Ishikawa (cell line): ENCODE measurements around the gene METTL9.

Experiments used
- CEBPB ChIP-seq: IDR thresholded peaks from 2 replicates; pipeline ENCODE4 v1.6.1; 2012
- CREB1 ChIP-seq: IDR thresholded peaks from 2 replicates; pipeline ENCODE4 v1.6.1; 2012; ENCODE audit warnings: low read depth
- EGR1 ChIP-seq: IDR thresholded peaks from 2 replicates; pipeline ENCODE4 v1.6.1; 2012
- EP300 ChIP-seq: IDR thresholded peaks from 2 replicates; pipeline ENCODE4 v1.6.1; 2012; ENCODE audit warnings: borderline replicate concordance
- FOXM1 ChIP-seq: IDR thresholded peaks from 2 replicates; pipeline ENCODE4 v1.6.1; 2012; ENCODE audit warnings: low read depth, borderline replicate concordance
- NFIC ChIP-seq: IDR thresholded peaks from 2 replicates; pipeline ENCODE4 v1.6.1; 2012
- RAD21 ChIP-seq: IDR thresholded peaks from 2 replicates; pipeline ENCODE4 v1.6.1; 2012; ENCODE audit warnings: low read depth
- TAF1 ChIP-seq: IDR thresholded peaks from 2 replicates; pipeline ENCODE4 v1.6.1; 2012; ENCODE audit warnings: low read depth, mild to moderate bottlenecking
- TCF12 ChIP-seq: IDR thresholded peaks from 2 replicates; pipeline ENCODE4 v1.6.1; 2012; ENCODE audit warnings: low read depth
- TEAD4 ChIP-seq: IDR thresholded peaks from 2 replicates; pipeline ENCODE4 v1.6.1; 2012
- YY1 ChIP-seq: IDR thresholded peaks from 2 replicates; pipeline ENCODE4 v1.6.1; 2012; ENCODE audit warnings: low read depth
- ZBTB7A ChIP-seq: IDR thresholded peaks from 2 replicates; pipeline ENCODE4 v1.6.1; 2012; ENCODE audit warnings: low read depth
- TF ChIP-seq, protein P1 (sequence below): IDR thresholded peaks from 2 replicates; pipeline ENCODE4 v1.6.1; 2012
- TF ChIP-seq, protein P2 (sequence below): IDR thresholded peaks from 2 replicates; pipeline ENCODE4 v1.6.1; 2012
- TF ChIP-seq, protein P3 (sequence below): IDR thresholded peaks from 2 replicates; pipeline ENCODE4 v1.6.1; 2012; ENCODE audit warnings: low read depth, mild to moderate bottlenecking

Gene METTL9

DNA sequence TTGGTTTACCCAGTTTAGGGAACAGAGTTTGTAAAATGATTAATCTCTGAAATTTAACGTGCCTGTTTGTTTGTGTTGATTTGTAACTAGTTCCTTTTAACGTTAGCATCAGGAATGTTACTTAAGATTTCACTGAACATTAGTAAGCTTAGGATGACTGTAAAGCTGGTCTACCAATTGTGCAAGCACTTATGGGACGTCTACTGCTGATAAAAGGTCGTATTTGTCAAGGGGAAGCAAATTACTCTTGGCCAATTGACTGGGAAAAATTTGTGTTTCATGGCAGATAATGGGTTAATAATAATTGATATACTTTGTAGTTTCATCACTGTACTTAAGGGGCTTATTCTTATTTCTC, 11.8 kb downstream of the METTL9 start:
- no peak for TF ChIP-seq YY1
- no peak for TF ChIP-seq CEBPB
- TF ChIP-seq, protein P1, sequence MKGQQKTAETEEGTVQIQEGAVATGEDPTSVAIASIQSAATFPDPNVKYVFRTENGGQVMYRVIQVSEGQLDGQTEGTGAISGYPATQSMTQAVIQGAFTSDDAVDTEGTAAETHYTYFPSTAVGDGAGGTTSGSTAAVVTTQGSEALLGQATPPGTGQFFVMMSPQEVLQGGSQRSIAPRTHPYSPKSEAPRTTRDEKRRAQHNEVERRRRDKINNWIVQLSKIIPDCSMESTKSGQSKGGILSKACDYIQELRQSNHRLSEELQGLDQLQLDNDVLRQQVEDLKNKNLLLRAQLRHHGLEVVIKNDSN: no peak
- no peak for TF ChIP-seq EGR1
- TF ChIP-seq EP300: no peak
- no peak for TF ChIP-seq NFIC

DNA sequence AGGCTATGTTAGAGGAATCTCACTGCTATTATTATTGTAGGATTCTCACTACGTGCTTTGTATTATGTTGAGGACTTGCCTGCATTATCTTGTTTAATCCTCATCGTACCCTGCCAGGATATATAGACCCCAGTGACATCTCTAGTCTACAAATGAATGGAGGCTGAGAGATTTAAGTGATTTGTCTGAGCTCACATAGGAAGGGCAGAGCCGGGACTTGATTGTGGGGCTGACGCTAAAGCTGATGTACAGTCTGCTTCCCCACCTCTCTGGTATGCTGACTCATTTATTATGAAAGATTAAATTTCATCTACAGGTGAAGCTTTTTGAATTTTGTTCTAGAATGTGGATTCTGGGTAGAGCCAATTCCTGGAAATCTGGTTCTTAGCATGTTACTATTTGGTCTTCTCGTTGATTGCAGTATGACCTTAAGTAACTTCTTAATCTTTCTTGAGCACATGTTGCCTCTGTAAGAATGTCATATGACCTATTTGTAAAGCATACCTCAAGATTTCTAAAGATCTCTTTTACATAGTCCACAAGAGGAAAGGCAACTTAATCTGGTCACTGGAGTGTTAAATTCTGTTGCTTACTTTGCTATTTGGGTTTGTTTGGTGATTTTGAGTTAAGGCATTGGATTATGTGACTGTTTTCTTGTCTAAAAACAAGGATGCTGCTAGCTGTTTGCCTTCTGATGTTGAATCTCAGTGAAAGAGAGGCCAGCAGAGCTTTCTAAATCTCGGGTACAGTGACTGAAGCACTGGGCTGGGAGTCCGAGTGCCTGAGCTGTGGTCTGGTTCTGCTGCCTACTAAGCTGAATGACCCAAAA, 12.4 kb downstream of the METTL9 start:
- TF ChIP-seq CREB1 (no peak), TEAD4 (no peak), TAF1 (no peak), FOXM1 (no peak), NFIC (no peak), YY1 (no peak), TCF12 (no peak), RAD21 (no peak), EGR1 (no peak)
- TF ChIP-seq, protein P1: no peak
- TF ChIP-seq, protein P2, sequence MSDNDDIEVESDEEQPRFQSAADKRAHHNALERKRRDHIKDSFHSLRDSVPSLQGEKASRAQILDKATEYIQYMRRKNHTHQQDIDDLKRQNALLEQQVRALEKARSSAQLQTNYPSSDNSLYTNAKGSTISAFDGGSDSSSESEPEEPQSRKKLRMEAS: no peak
- TF ChIP-seq, protein P3, sequence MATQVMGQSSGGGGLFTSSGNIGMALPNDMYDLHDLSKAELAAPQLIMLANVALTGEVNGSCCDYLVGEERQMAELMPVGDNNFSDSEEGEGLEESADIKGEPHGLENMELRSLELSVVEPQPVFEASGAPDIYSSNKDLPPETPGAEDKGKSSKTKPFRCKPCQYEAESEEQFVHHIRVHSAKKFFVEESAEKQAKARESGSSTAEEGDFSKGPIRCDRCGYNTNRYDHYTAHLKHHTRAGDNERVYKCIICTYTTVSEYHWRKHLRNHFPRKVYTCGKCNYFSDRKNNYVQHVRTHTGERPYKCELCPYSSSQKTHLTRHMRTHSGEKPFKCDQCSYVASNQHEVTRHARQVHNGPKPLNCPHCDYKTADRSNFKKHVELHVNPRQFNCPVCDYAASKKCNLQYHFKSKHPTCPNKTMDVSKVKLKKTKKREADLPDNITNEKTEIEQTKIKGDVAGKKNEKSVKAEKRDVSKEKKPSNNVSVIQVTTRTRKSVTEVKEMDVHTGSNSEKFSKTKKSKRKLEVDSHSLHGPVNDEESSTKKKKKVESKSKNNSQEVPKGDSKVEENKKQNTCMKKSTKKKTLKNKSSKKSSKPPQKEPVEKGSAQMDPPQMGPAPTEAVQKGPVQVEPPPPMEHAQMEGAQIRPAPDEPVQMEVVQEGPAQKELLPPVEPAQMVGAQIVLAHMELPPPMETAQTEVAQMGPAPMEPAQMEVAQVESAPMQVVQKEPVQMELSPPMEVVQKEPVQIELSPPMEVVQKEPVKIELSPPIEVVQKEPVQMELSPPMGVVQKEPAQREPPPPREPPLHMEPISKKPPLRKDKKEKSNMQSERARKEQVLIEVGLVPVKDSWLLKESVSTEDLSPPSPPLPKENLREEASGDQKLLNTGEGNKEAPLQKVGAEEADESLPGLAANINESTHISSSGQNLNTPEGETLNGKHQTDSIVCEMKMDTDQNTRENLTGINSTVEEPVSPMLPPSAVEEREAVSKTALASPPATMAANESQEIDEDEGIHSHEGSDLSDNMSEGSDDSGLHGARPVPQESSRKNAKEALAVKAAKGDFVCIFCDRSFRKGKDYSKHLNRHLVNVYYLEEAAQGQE: no peak

DNA sequence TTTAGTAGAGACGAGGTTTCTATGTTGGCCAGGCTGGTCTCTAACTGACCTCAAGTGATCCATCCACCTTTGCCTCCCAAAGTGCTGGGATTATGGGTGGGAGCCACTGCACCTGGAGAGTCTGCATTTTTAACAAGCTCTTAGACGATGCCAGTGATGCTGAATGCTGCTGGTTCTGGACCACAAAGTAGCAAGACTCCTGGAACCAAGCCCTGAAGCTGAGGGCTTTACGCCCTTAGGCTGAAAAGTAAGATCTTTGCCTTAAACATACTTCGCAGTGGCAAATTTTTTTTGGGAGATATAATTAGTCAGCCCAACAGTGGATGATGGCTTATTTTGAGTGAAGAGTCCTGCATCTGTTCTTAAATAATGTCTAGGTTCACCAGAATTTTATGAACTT, 14.0 kb downstream of the METTL9 start:
- TF ChIP-seq TEAD4: no peak
- no peak for TF ChIP-seq CREB1
- TF ChIP-seq, protein P1: no peak

DNA sequence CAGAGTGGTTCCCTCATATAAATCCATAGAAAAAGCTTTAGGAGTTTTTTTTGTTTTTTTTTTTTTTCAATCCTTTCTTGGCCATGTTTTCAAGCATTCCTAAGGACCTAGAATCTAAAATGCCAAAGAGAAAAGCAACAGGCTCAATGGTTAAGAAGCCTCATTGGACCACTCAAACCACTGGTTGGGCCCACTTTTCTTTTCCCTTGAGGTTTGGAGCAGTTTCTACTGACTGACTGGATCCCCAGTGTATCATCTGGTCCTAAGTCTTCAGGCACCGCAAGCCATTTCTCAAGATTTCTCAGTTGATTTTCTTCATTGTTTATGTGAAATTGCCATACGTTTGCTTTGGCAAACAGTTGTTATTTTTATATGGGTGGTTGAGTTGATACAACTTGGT, 14.4 kb downstream of the METTL9 start:
- TF ChIP-seq RAD21 (no peak), EP300 (no peak), TEAD4 (no peak), ZBTB7A (no peak), TAF1 (no peak)
- TF ChIP-seq, protein P2: no peak
- TF ChIP-seq, protein P3: no peak
- TF ChIP-seq, protein P1: no peak

DNA sequence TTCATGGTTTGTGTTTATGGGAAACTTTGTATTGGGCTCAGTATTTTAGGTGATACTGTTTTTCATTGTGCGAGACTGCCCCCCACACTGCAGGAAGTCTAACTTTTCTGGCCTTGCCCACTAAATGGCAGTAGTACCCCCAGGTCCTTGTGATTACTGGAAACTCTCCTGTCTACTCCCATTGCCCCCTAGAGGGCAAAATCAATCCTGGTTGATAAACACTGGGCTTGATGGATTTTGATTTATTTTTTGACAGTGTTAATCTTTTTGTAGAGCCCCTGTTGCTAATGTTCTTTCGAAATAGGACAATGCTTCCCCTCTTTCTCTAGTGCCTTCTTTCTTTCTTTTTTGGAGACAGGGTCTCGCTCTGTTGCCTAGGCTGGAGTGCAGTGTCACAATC, 15.5 kb downstream of the METTL9 start:
- TF ChIP-seq FOXM1 (no peak), CEBPB (no peak), TEAD4 (no peak), TCF12 (no peak), RAD21 (no peak), ZBTB7A (no peak), EP300 (no peak), YY1 (no peak), CREB1 (no peak), TAF1 (no peak), EGR1 (no peak), NFIC (no peak)
- TF ChIP-seq, protein P3: no peak
- TF ChIP-seq, protein P1: no peak
- TF ChIP-seq, protein P2: no peak
